A549 (cell line): ENCODE results near the gene SYNE2. TPM values are rescaled to one million over a fixed set of nuclear protein-coding genes. Genes with fewer than 3 reads are reported as not detected.

Source experiments
- ATAC-seq, 2 experiments: fragments of 200-7000 bp in 1 of 2; fragments of >200 bp in 1 of 2; cut with Nextera tagmentation in 1 of 2; cut with Tn5 transposase in 1 of 2; 3 replicates each; pipeline versions ENCODE4 v1.8.0 to v1.9.1; 2018 to 2020; ENCODE audit warnings: mild to moderate bottlenecking in 1 of 2, moderate library complexity in 1 of 2
- CTCF ChIA-PET: fragments of 300-600 bp; sonication (Branson Sonifier 250); formaldehyde crosslinking; extraction: SDS; loops from one replicate; lab custom pipeline; 2021; ENCODE audit warnings: antibody characterized with exemption, inconsistent platforms; lab: Yijun Ruan, JAX
- POLR2A ChIA-PET: fragments of 350-600 bp; formaldehyde crosslinking; extraction: SDS; loops from one replicate; lab custom pipeline; 2021; ENCODE audit warnings: antibody characterized with exemption, inconsistent platforms; lab: Yijun Ruan, JAX
- DNase-seq, 2 experiments: peaks; one replicate each; pipeline versions ENCODE4 v3.0.0 to v3.0.0-alpha.2; 2011 to 2016; ENCODE audit warnings: low read depth in 1 of 2, low spot score in 1 of 2
- FAIRE-seq: peaks from 2 replicates; lab custom pipeline; 2011; peaks lifted over from hg19 to GRCh38; lab: Jason Lieb, UNC
- H3K27ac ChIP-seq, 2 experiments: fragments of >200 bp; sonication (Bioruptor Twin); formaldehyde crosslinking; 3 replicates each; pipeline ENCODE4 v1.5.1; 2016 to 2017
- H3K4me1 ChIP-seq: fragments of >200 bp; sonication (Bioruptor Twin); formaldehyde crosslinking; 3 replicates; pipeline ENCODE4 v1.6.1; 2016
- H3K4me2 ChIP-seq: fragments of >200 bp; sonication (Bioruptor Twin); formaldehyde crosslinking; 3 replicates; pipeline ENCODE4 v1.6.1; 2016
- H3K4me3 ChIP-seq: fragments of >200 bp; sonication (Bioruptor Twin); formaldehyde crosslinking; 3 replicates; pipeline ENCODE4 v1.5.1; 2016
- H3K9me3 ChIP-seq: fragments of >200 bp; sonication (Bioruptor Twin); formaldehyde crosslinking; 3 replicates; pipeline ENCODE4 v1.6.1; 2016
- ATOH8 ChIP-seq: fragments of 250-450 bp; sonication (Bioruptor Pico); IDR thresholded peaks from 2 replicates; pipeline ENCODE4 v1.5.0; 2020; ENCODE audit warnings: low read depth, mild to moderate bottlenecking, moderate library complexity
- CBX2 ChIP-seq: fragments of 200-600 bp; sonication (generic); IDR thresholded peaks from 2 replicates; pipeline ENCODE4 v1.6.1; 2016; ENCODE audit warnings: low read depth, mild to moderate bottlenecking, borderline replicate concordance
- CHD2 ChIP-seq: fragments of 150-350 bp; IDR thresholded peaks from 2 replicates; pipeline ENCODE4 v1.6.1; 2014; ENCODE audit warnings: low read length; ENCODE audit not compliant: partially characterized antibody
- EHMT2 ChIP-seq: fragments of 200-600 bp; sonication (generic); IDR thresholded peaks from 2 replicates; pipeline ENCODE4 v1.6.1; 2016; ENCODE audit warnings: antibody characterized with exemption, low read depth, mild to moderate bottlenecking, moderate library complexity
- EP300 ChIP-seq, 2 experiments: fragments of >200 bp; sonication (Bioruptor Twin); formaldehyde crosslinking; IDR thresholded peaks; 2 replicates in 1 of 2; 3 replicates in 1 of 2; pipeline ENCODE4 v1.6.1; 2016 to 2017
- ESRRA ChIP-seq: fragments of 150-350 bp; IDR thresholded peaks from 2 replicates; pipeline ENCODE4 v1.6.1; 2014; ENCODE audit warnings: mild to moderate bottlenecking, low read length, borderline replicate concordance
- FOSB ChIP-seq: fragments of 250-450 bp; sonication (Bioruptor Pico); IDR thresholded peaks from 2 replicates; pipeline ENCODE4 v1.5.0; 2020; ENCODE audit warnings: mild to moderate bottlenecking, moderate library complexity
- FOSL2 ChIP-seq, 2 experiments: fragments of 450-650 bp in 1 of 2; fragments of >200 bp in 1 of 2; sonication (Bioruptor Twin) in 1 of 2; formaldehyde crosslinking; IDR thresholded peaks; 2 replicates each; pipeline versions ENCODE4 v1.5.0 to v1.6.1; 2016 to 2020; ENCODE audit warnings: mild to moderate bottlenecking in 1 of 2, moderate library complexity in 1 of 2
- FOXS1 ChIP-seq: fragments of 250-450 bp; sonication (Bioruptor Pico); IDR thresholded peaks from 2 replicates; pipeline ENCODE4 v1.5.0; 2020; ENCODE audit warnings: mild to moderate bottlenecking, moderate library complexity
- KDM5A ChIP-seq: fragments of 200-600 bp; sonication (generic); IDR thresholded peaks from 2 replicates; pipeline ENCODE4 v1.6.1; 2016; ENCODE audit warnings: antibody characterized with exemption, mild to moderate bottlenecking
- MAX ChIP-seq: IDR thresholded peaks from 2 replicates; pipeline ENCODE4 v1.6.1; 2012
- PBX3 ChIP-seq: IDR thresholded peaks from 2 replicates; pipeline ENCODE4 v1.6.1; 2012
- PHF8 ChIP-seq: fragments of 200-600 bp; sonication (generic); IDR thresholded peaks from 2 replicates; pipeline ENCODE4 v1.6.1; 2016; ENCODE audit warnings: low read depth, mild to moderate bottlenecking, antibody characterized with exemption, moderate library complexity, borderline replicate concordance
- RCOR1 ChIP-seq: fragments of 150-350 bp; IDR thresholded peaks from 2 replicates; pipeline ENCODE4 v1.6.1; 2014; ENCODE audit warnings: antibody characterized with exemption, low read length, low read depth
- REST ChIP-seq: fragments of 200-600 bp; sonication (generic); IDR thresholded peaks from 2 replicates; pipeline ENCODE4 v1.6.1; 2016; ENCODE audit warnings: antibody characterized with exemption, mild to moderate bottlenecking, moderate library complexity
- RFX5 ChIP-seq: fragments of 450-650 bp; IDR thresholded peaks from 2 replicates; pipeline ENCODE4 v1.7.1; 2014; ENCODE audit warnings: antibody characterized with exemption, mild to moderate bottlenecking, moderate library complexity
- RNF2 ChIP-seq: fragments of 200-600 bp; sonication (generic); IDR thresholded peaks from 2 replicates; pipeline ENCODE4 v1.6.1; 2016; ENCODE audit warnings: low read depth, mild to moderate bottlenecking, antibody characterized with exemption, moderate library complexity, borderline replicate concordance
- ZFP36 ChIP-seq: fragments of 450-650 bp; IDR thresholded peaks from 2 replicates; pipeline ENCODE4 v1.6.1; 2014; ENCODE audit warnings: borderline replicate concordance; ENCODE audit not compliant: partially characterized antibody
- WGBS: methylation state at CpG from one replicate; pipeline ENCODE4 v1.1.6; 2017; ENCODE audit errors: missing lambda C conversion rate; 5-methylcytosine and 5-hydroxymethylcytosine counted together
- polyA plus RNA-seq, 4 experiments: library from polyadenylated mRNA; depleted of rRNA in 3 of 4; stranded (reverse); fragments of >200 nt; fragmentation: RNase III in 1 of 4; extraction: RNeasy Plus Mini Kit Qiagen cat#74134 plus additional on column Dnase treatment in 1 of 4; gene quantifications; 2 replicates in 3 of 4; 3 replicates in 1 of 4; pipeline ENCODE4 v1.2.3, GENCODE V29; 2011 to 2017

The SYNE2 gene
- polyA plus RNA-seq, 2 of the 4 experiments (the other 2 are of a cell fraction) = 3.4 to 11.3 TPM

- CTCF ChIA-PET = interaction anchor here (1.4 kb wide), 1 partner anchor 71 kb away, joined by 8 read pairs; no protein-coding TSS in a partner anchor
- TF ChIP-seq ZFP36 (no peak), CBX2 (no peak), PBX3 (no peak), ESRRA (no peak), REST (no peak), FOSL2 (IDR thresholded peaks at IDR 0.05) (no peak), FOSL2 (CRISPR knock-in tag; IDR thresholded peaks at IDR 0.05) (no peak), KDM5A (no peak)
- Histone ChIP-seq H3K9me3 (no peaks in the 10 kb centered on the region), H3K4me2 (no peak overlapping the region), H3K4me1 (no peaks in the 10 kb centered on the region), H3K27ac (no peak overlapping the region), H3K4me3 (no peak overlapping the region)
- FAIRE-seq (no peak), DNase-seq (no peak), ATAC-seq (no peak)
- POLR2A ChIA-PET = no interaction called here
- 84% methylated on average over 9 of the region's 9 CpGs for WGBS
Measured at GRCh38 chr14:64232095-64232838, 379.5 kb downstream of the SYNE2 start.

GRCh38 chr14:64232944-64233343 lies 380.1 kb downstream of the SYNE2 start:
- H3K4me3 ChIP-seq = no peak overlapping the region
- no peaks in the 10 kb centered on the region for H3K9me3 ChIP-seq
- no peak for DNase-seq
- POLR2A ChIA-PET = no interaction called here
- H3K27ac ChIP-seq = no peak overlapping the region
- no peak overlapping the region for H3K4me2 ChIP-seq
- ATAC-seq = no peak
- no peak for FAIRE-seq
- CTCF ChIA-PET = no interaction called here
- 84% methylated on average over 9 of the region's 9 CpGs for WGBS
- no peak for TF ChIP-seq ATOH8 (CRISPR knock-in tag)
- TF ChIP-seq CHD2 = no peak
- no peaks in the 10 kb centered on the region for H3K4me1 ChIP-seq

- 64% methylated on average over 4 of the region's 4 CpGs for WGBS
- H3K4me2 ChIP-seq = no peak overlapping the region
- DNase-seq (no peak), FAIRE-seq (no peak)
- H3K9me3 ChIP-seq = no peaks in the 10 kb centered on the region
- ChIA-PET CTCF (no interaction called here), POLR2A (no interaction called here)
- H3K4me3 ChIP-seq = no peak overlapping the region
- H3K27ac ChIP-seq = no peak overlapping the region
- no peak for TF ChIP-seq RCOR1
- TF ChIP-seq KDM5A = no peak
- no peak for TF ChIP-seq PBX3
- no peak for TF ChIP-seq RNF2
- TF ChIP-seq FOXS1 (CRISPR knock-in tag) = no peak
- TF ChIP-seq EP300 (IDR thresholded peaks at IDR 0.05) = no peak
- TF ChIP-seq RFX5 = no peak
- TF ChIP-seq FOSB (CRISPR knock-in tag) = no peak
- no peak for TF ChIP-seq PHF8
- no peak for TF ChIP-seq EHMT2
- TF ChIP-seq MAX = no peak
- TF ChIP-seq, all 56 proteins: peak for 0
- no peak for ATAC-seq
- no peaks in the 10 kb centered on the region for H3K4me1 ChIP-seq
Measured at GRCh38 chr14:64233531-64234190, 380.9 kb downstream of the SYNE2 start.
